Fibroblast of the aortic adventitia (primary cell): ENCODE data around the gene PCED1A. TPM values are rescaled to one million over a fixed set of nuclear protein-coding genes. Genes with fewer than 3 reads are reported as not detected.

Experiments
- DNase-seq: peaks from one replicate; pipeline ENCODE4 v3.0.0-alpha.2; 2010; ENCODE audit warnings: low read depth
- H3K4me3 ChIP-seq: 2 replicates; pipeline ENCODE4 v1.5.1; 2011; ENCODE audit warnings: low read depth, mild to moderate bottlenecking, control low read depth, low read length, moderate library complexity
- total RNA-seq: library from RNA; depleted of rRNA; stranded (reverse); fragments of >200 nt; gene quantifications from 2 replicates; pipeline ENCODE4 v1.2.3, GENCODE V29; 2012; ENCODE audit warnings: low replicate concordance
- TF ChIP-seq, protein P1 (sequence below): IDR thresholded peaks from 2 replicates; pipeline ENCODE4 v1.5.1; 2011; ENCODE audit warnings: mild to moderate bottlenecking, low read length, control low read depth, inconsistent platforms; ENCODE audit not compliant: insufficient read depth

PCED1A gene
- total RNA-seq, 1 donor, result 21.1 TPM

GRCh38 chr20:2873747-2874041 is 33.2 kb upstream of the PCED1A start:
- TF ChIP-seq, protein P1, sequence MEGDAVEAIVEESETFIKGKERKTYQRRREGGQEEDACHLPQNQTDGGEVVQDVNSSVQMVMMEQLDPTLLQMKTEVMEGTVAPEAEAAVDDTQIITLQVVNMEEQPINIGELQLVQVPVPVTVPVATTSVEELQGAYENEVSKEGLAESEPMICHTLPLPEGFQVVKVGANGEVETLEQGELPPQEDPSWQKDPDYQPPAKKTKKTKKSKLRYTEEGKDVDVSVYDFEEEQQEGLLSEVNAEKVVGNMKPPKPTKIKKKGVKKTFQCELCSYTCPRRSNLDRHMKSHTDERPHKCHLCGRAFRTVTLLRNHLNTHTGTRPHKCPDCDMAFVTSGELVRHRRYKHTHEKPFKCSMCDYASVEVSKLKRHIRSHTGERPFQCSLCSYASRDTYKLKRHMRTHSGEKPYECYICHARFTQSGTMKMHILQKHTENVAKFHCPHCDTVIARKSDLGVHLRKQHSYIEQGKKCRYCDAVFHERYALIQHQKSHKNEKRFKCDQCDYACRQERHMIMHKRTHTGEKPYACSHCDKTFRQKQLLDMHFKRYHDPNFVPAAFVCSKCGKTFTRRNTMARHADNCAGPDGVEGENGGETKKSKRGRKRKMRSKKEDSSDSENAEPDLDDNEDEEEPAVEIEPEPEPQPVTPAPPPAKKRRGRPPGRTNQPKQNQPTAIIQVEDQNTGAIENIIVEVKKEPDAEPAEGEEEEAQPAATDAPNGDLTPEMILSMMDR, result peak; percentile 1
- peak; percentile 19 for DNase-seq
- H3K4me3 ChIP-seq, result peak overlapping the region; percentile 90

GRCh38 chr20:2873010-2873746 is 32.7 kb upstream of the PCED1A start, which contains the start of gene PTPRA:
Gene PTPRA (plus strand): TSS chr20:2873481. CDS start chr20:2964278, 90,797 bp downstream.
- DNase-seq, result peak; percentile 87
- peak within 1 kb of the TSS; percentile 90 for H3K4me3 ChIP-seq
- TF ChIP-seq, protein P1, result peak; percentile 9

GRCh38 chr20:2872459-2873009 is 32.1 kb upstream of the PCED1A start:
- H3K4me3 ChIP-seq, result peak overlapping the region; percentile 90
- peak; percentile 43 for DNase-seq
- TF ChIP-seq, protein P1, result peak; percentile 19

GRCh38 chr20:2871661-2872458 is 31.4 kb upstream of the PCED1A start:
- peak overlapping the region; percentile 90 for H3K4me3 ChIP-seq
- no peak for DNase-seq
- TF ChIP-seq, protein P1, result no peak

- DNase-seq, result peak; percentile 49
- H3K4me3 ChIP-seq, result no peak overlapping the region
- TF ChIP-seq, protein P1, result no peak
Observed at GRCh38 chr20:2871111-2871465, 30.6 kb upstream of the PCED1A start.

GRCh38 chr20:2869381-2869780 is 28.9 kb upstream of the PCED1A start:
- TF ChIP-seq, protein P1, result no peak
- no peak for DNase-seq
- H3K4me3 ChIP-seq, result no peak overlapping the region
